Measurements from ENCODE around the gene LSAMP. TPM values are rescaled to one million over a fixed set of nuclear protein-coding genes. Genes with fewer than 3 reads are reported as not detected.

The LSAMP gene
- polyA plus RNA-seq, 2 of the 4 experiments (the other 2 are of a cell fraction), result 0.12 to 0.53 TPM

- no peak for FAIRE-seq
- ChIA-PET CTCF (no interaction called here), POLR2A (no interaction called here)
- H3K4me1 ChIP-seq, result no peaks in the 10 kb centered on the region
- ATAC-seq, result no peak
- no peak for DNase-seq (ENCODE audit: low read depth in 1 of 2, low spot score in 1 of 2)
- H3K9me3 ChIP-seq, result no peaks in the 10 kb centered on the region
- WGBS (ENCODE audit: missing lambda C conversion rate), result 17% methylated on average over 2 of the region's 2 CpGs
- no peak overlapping the region for H3K4me2 ChIP-seq
- no peak overlapping the region for H3K27ac ChIP-seq
- no peak for TF ChIP-seq SREBF2 (IDR thresholded peaks at IDR 0.05)
- TF ChIP-seq MAFK (IDR thresholded peaks at IDR 0.05; ENCODE audit: partially characterized antibody), result peak; percentile 69
- no peak overlapping the region for H3K4me3 ChIP-seq
These were observed 317.8 kb downstream of the LSAMP start for GRCh38 chr3:116127464-116127863.

GRCh38 chr3:116124166-116124565 lies 321.1 kb downstream of the LSAMP start:
- CTCF ChIA-PET, result no interaction called here
- no peak for DNase-seq (ENCODE audit: low read depth in 1 of 2, low spot score in 1 of 2)
- Histone ChIP-seq H3K4me1 (no peaks in the 10 kb centered on the region), H3K4me2 (no peak overlapping the region), H3K9me3 (no peaks in the 10 kb centered on the region), H3K4me3 (no peak overlapping the region), H3K27ac (no peak overlapping the region)
- TF ChIP-seq SMC3 (IDR thresholded peaks at IDR 0.05), result no peak
- no peak for TF ChIP-seq NPAS2 (CRISPR knock-in tag; IDR thresholded peaks at IDR 0.05; ENCODE audit: borderline replicate concordance)
- no peak for TF ChIP-seq BHLHE40 (IDR thresholded peaks at IDR 0.05; ENCODE audit: low read depth, low read length)
- no peak for TF ChIP-seq RFX5 (IDR thresholded peaks at IDR 0.05)
- no peak for TF ChIP-seq ZSCAN20 (CRISPR knock-in tag; IDR thresholded peaks at IDR 0.05)
- TF ChIP-seq EHMT2 (IDR thresholded peaks at IDR 0.05; ENCODE audit: low read depth), result no peak
- no peak for TF ChIP-seq RAD21 (conservative IDR thresholded peaks at IDR 0.05 in 1 of 2, IDR thresholded peaks at IDR 0.05 in 1 of 2)
- TF ChIP-seq CHD4 (IDR thresholded peaks at IDR 0.05; ENCODE audit: borderline replicate concordance), result no peak
- TF ChIP-seq ELK1 (IDR thresholded peaks at IDR 0.05; ENCODE audit: low read depth, low read length), result no peak
- FAIRE-seq, result no peak
- POLR2A ChIA-PET, result no interaction called here
- no peak for ATAC-seq

- WGBS (ENCODE audit: missing lambda C conversion rate), result 10% methylated on average over 3 of the region's 3 CpGs
- Histone ChIP-seq H3K27ac (no peak overlapping the region), H3K4me3 (no peak overlapping the region), H3K9me3 (no peaks in the 10 kb centered on the region), H3K4me2 (no peak overlapping the region), H3K4me1 (no peaks in the 10 kb centered on the region)
- no peak for TF ChIP-seq HOXB5 (CRISPR knock-in tag; IDR thresholded peaks at IDR 0.05)
- no peak for TF ChIP-seq PBX3 (IDR thresholded peaks at IDR 0.05)
- no peak for TF ChIP-seq JUNB (IDR thresholded peaks at IDR 0.05)
- TF ChIP-seq EHF (CRISPR knock-in tag; IDR thresholded peaks at IDR 0.05), result no peak
- no peak for TF ChIP-seq MAX (IDR thresholded peaks at IDR 0.05)
- no peak for TF ChIP-seq NPAS2 (CRISPR knock-in tag; IDR thresholded peaks at IDR 0.05; ENCODE audit: borderline replicate concordance)
- no peak for TF ChIP-seq RARB (CRISPR knock-in tag; IDR thresholded peaks at IDR 0.05)
- no peak for TF ChIP-seq ATOH8 (CRISPR knock-in tag; IDR thresholded peaks at IDR 0.05; ENCODE audit: low read depth)
- TF ChIP-seq CTCF (IDR thresholded peaks at IDR 0.05), result no peak
- TF ChIP-seq HES2 (IDR thresholded peaks at IDR 0.05), result no peak
- TF ChIP-seq E2F6 (IDR thresholded peaks at IDR 0.05; ENCODE audit: borderline replicate concordance, low read depth), result no peak
- TF ChIP-seq KDM5A (IDR thresholded peaks at IDR 0.05), result no peak
- no peak for TF ChIP-seq POLR2A (IDR thresholded peaks at IDR 0.05; ENCODE audit: low read length)
- TF ChIP-seq ZFP36 (IDR thresholded peaks at IDR 0.05; ENCODE audit: borderline replicate concordance, partially characterized antibody), result no peak
- FAIRE-seq (no peak), DNase-seq (ENCODE audit: low read depth in 1 of 2, low spot score in 1 of 2) (no peak), ATAC-seq (no peak)
- ChIA-PET CTCF (no interaction called here), POLR2A (no interaction called here)
These were observed 326.7 kb downstream of the LSAMP start for GRCh38 chr3:116118475-116119169.
